Sciatic nerve (tissue), 2 donors: ENCODE results near the gene NGF. TPM values are rescaled to one million over a fixed set of nuclear protein-coding genes. Genes with fewer than 3 reads are reported as not detected.

Source experiments
- ATAC-seq: fragments of 200-7000 bp; cut with Tn5 transposase; one replicate; pipeline ENCODE4 v1.9.1; 2020; ENCODE audit warnings: mild to moderate bottlenecking, moderate library complexity
- DNase-seq: peaks from one replicate; pipeline ENCODE4 v3.0.0-alpha.2; 2020; ENCODE audit warnings: low spot score
- intact Hi-C: fragments of 100-400 bp; cut with DNase I; formaldehyde crosslinking; loops from one replicate; pipeline ENCODE4 v1.14.2; 2022
- total RNA-seq: library from RNA; stranded (reverse); fragmentation: NEBNext Ultra II Directional; extraction: Animal tissue kit (Norgen Biotek cat#: 25700); gene quantifications from one replicate; pipeline ENCODE4 v1.2.1, GENCODE V29; 2021
- donor health status: DM: no; HTN: no; CAD: no.
- donor health status: DM: no; HTN: no; CAD: no.

Gene NGF
- total RNA-seq, 1 donor from 2014 or later = 5.6 TPM

DNA sequence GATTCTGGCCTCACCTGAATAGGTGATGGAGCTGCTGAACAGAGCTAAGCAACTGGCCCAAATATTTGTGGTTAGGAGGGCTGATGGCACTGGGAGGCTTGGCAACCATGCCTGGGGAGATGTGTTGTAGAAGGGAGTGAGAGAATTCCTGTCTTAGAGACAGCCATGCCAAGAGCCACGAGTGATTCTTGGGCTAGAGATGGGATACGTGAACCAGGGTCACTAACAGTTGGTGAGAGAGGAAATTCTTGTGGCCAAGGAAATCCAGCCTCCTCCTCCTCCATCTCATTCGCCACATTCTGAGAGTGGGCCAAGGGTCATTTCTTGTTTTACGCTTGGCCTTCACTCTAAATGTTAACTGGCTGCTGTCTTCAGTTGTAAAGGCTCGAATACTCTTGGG, 46.3 kb downstream of the NGF start:
- intact Hi-C loops = no loop called here
- DNase-seq = no peak
- ATAC-seq = peak; percentile 36

DNA sequence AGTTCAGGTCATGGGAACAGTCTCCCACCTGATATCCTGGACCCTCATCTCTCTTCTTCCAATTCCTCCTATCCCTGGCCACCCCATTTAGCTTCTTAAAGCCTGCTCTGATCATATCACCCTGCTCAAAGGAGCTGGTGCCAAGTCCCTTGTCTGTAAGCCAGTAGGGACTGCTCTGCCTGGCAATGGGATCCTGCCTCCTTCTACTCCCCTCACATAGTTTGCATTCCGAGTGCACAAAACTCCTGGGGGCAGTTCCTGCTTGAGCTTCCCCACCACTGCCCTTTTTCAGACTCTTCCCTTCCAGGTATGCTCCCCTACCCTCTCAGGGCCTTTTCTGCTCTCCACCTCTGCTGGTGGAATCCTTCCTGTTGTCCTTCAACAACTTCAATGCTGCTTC, 48.1 kb downstream of the NGF start:
- no peak for ATAC-seq
- DNase-seq = no peak
- intact Hi-C loops = no loop called here

DNA sequence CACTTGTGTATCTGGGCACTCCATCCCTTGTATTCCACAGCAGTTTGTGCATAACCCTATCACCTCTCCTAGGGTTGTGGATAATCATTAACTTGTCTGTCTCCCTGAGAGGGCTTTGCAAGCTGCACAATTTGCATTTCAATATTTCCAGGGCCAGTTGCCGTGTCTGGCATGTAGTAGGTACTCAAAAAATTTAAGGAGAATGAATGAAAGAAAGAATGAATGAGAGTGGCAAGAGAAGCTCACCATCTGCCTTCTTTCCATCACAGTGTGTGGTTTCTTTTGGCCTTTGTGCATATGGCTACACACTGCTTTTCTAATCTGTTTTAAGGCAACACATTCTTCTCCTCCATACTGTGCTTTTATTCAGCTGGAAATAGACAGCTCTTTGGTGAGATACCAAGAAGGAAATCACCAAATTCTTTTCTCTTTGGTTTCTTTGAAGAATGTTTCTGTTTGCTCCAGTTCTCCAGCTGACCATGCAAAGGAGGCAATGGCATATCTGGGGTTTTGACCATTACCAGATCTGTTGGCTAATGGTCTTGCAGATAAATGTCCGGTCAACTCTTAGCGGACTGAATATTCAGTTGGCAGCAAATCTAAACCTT, 49.4 kb downstream of the NGF start:
- intact Hi-C loops = no loop called here
- no peak for ATAC-seq
- DNase-seq = no peak

- DNase-seq (no peak), ATAC-seq (no peak)
- intact Hi-C loops = no loop called here
Measured at GRCh38 chr1:115286431-115287205, 51.4 kb downstream of the NGF start.

- intact Hi-C loops = no loop called here
- ATAC-seq (peak; percentile 65), DNase-seq (no peak)
Measured at GRCh38 chr1:115284209-115284608, 53.8 kb downstream of the NGF start.

- peak; percentile 9 for ATAC-seq
- peak; percentile 61 for DNase-seq
- intact Hi-C loops = no loop called here
Measured at GRCh38 chr1:115283681-115284146, 54.3 kb downstream of the NGF start.

- DNase-seq (peak; percentile 70), ATAC-seq (peak; percentile 55)
- intact Hi-C loops = no loop called here
Measured at GRCh38 chr1:115283249-115283648, 54.8 kb downstream of the NGF start.

DNA sequence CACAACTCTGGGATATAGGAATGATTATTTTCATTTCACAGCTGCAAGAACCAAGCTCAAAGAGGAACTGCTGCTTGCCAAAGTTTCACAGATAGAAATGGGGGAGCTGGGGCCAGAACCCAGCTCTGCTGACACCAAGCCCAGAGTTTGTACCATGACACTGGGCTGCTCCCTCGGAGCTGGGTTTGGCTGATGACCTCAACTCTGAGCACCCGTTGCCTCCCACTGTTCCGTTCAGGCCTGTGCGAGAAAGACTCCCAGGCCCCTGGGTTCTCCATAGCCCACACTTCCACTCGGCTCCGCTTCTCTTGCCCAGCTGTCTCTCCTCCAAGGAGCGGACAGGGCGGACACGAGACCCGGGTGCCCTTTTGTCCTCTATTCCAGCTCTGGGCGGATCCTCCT, 55.2 kb downstream of the NGF start:
- intact Hi-C loops = no loop called here
- ATAC-seq (peak; percentile 88), DNase-seq (peak; percentile 81)

DNA sequence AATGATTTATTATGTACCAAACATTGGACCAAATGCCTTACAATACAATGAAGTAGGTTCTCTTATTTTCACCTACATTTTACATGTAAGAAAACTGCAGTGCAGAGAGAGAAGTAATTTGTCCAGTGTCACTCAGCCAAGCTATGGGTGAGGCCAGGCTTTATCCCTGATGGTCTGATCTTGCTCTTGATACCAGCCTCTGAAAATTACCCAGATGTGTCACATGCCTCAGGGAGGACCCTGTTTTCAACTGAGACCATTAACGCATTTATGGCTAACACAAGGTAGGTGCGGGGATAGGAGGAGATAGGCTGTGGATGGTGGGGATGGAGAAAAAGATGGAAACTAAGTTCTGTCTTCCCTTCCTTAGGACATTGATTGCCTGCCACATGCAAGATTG, 56.9 kb downstream of the NGF start:
- no peak for DNase-seq
- intact Hi-C loops = no loop called here
- no peak for ATAC-seq

DNA sequence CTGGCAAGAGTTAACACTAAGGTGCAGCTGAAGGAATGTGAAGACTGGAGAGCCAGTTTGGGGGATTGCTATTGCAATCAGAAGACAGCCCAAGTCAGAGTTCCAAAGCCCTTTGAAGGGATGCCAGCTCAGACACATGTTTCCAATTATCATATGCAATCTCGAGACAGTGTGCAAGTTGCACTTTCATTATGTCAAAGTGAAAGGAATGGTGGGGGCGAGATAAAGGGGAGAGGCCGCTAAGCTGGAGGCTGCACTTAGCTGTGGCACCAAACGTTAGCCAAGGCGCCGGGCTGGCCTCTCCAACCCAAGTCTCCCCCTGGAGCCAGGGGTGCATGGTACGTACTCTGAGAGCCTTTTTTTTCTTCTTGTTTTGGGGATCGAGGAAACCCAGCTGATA, 58.0 kb downstream of the NGF start:
- intact Hi-C loops = no loop called here
- ATAC-seq (peak; percentile 18), DNase-seq (no peak)

DNA sequence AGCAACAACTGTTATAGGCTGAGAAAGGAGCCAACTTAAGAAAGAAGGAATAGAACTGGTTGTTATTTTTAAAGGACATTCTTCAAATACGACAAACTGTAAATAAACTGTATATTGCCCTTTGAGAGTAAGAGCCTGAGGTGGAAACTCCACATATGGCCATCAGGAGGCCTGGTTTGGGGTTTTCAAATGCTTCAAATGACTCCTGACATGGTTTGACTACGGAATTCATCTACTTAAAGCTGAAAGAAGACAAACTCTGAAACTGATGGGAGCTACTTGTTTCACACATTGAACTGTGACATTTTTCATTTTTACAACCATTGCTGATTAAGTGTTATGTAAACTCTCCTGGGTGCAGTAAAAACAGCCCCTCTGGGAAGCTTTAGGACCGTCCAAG, 59.8 kb downstream of the NGF start:
- ATAC-seq (no peak), DNase-seq (no peak)
- intact Hi-C loops = no loop called here

- ATAC-seq (no peak), DNase-seq (no peak)
- intact Hi-C loops = no loop called here
Measured at GRCh38 chr1:115277276-115277675, 60.8 kb downstream of the NGF start.

- intact Hi-C loops = no loop called here
Measured at GRCh38 chr1:115275216-115275615, 62.8 kb downstream of the NGF start.

DNA sequence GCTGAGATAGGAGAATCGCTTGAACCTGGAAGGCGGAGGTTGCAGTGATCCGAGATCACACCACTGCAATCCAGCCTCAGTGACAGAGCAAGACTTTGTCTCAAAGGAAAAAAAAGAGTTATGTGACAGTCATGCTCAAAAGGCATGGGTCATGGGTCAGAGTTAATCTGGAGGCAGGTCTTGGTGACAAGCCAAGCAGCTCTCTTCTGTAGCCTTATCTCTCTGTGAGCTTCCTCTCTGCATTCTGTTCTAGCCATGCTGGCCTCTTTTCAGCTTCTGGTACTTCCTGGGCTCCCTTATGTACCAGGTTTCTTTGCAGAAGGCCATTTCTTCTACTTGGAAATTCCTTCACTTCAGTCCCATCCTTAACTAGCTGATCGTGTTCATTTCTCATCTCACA, 63.6 kb downstream of the NGF start:
- intact Hi-C loops = no loop called here
- ATAC-seq (no peak), DNase-seq (no peak)

More at GRCh38 chr1:115275216-115275615, 62.8 kb downstream of the NGF start:
- ATAC-seq (no peak), DNase-seq (no peak)

- DNase-seq (no peak), ATAC-seq (peak; percentile 90)
- intact Hi-C loops = no loop called here
Measured at GRCh38 chr1:115266729-115267421, 71.2 kb downstream of the NGF start.

DNA sequence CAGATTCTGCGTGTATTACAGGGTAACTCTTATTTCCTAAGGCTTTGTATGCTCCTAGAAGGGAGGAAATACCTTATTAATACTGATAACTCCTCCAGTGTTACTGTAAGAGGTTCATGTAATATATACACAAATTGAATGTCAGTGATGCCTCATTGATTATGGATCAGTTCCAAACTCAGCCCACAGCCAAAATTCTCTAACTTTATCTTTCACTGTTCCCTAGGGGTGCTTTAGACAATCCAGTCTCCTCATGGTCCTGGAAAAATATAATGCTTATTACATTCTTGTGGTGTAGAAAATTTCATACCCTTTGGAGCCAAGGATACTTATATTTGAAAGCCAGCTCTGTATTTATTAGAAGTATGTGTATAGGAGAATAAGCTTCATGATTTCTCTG, 73.0 kb downstream of the NGF start:
- no peak for DNase-seq
- ATAC-seq = no peak
- intact Hi-C loops = no loop called here

GRCh38 chr1:115262886-115263285, 75.2 kb downstream of the NGF start:
- DNase-seq (no peak), ATAC-seq (peak; percentile 81)
- intact Hi-C loops = no loop called here

DNA sequence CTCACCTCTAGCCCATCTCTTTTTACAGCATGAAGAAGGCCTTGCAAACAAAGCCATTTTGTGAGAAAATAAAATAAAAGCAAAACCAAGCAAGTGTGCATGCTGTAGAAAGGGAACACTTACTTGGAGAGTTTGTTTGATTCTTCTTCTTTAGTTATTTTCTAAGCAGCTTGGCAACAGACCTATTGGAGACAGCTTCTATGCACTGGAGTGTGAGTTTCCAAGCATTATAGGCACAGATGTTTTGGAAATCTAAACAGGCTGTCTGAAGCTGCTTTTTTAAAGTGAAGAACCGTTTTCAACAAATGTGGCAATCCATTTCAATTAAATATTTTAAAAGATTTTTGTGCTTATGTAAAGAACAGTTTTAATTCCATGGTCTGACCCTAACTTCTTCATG, 76.6 kb downstream of the NGF start:
- DNase-seq (no peak), ATAC-seq (no peak)
- intact Hi-C loops = no loop called here

GRCh38 chr1:115258302-115258866, 79.7 kb downstream of the NGF start:
- no peak for ATAC-seq
- intact Hi-C loops = no loop called here

DNA sequence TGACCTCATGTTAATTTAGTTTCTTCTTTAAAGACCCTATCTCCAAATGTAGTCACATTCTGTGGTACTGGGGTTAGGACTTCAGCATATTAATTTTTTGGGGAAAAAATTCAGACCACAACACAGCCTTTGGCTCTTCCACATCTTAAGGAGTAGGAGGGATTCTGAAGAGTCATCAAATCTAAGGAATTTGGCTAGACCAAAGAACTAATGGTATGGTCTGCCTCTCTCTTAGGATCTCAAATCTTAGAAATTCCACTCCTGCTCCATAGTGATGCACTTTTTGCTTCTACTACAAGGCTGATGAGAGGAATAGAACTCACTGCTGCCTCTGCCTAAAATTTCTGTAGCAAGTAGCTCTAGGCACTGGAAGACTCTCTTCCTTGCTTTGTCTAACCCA, 80.5 kb downstream of the NGF start:
- ATAC-seq (no peak), DNase-seq (no peak)
- intact Hi-C loops = no loop called here

More at GRCh38 chr1:115258302-115258866, 79.7 kb downstream of the NGF start:
- DNase-seq = no peak
